Pancreas (tissue), 10 donors: ENCODE results near the gene DQX1. TPM values are rescaled to one million over a fixed set of nuclear protein-coding genes. Genes with fewer than 3 reads are reported as not detected.

Experiments used
- ATAC-seq, 4 donors: fragments of 200-7000 bp; cut with Tn5 transposase; one replicate each; pipeline versions ENCODE4 v1.8.0 to v1.9.1; 2020; ENCODE audit warnings: mild to moderate bottlenecking in 4 of 4, moderate library complexity in 4 of 4
- DNase-seq, 6 donors: peaks; one replicate each; pipeline ENCODE4 v3.0.0-alpha.2; 2020
- FAIRE-seq: peaks from 2 replicates; lab custom pipeline; 2012; peaks lifted over from hg19 to GRCh38; lab: Jason Lieb, UNC
- H3K27ac ChIP-seq, 4 donors: fragments of 200-600 bp; sonication (generic); 1 replicate in 3 of 4; 2 replicates in 1 of 4; pipeline versions ENCODE4 v1.5.0 to v1.8.0; 2020
- H3K27me3 ChIP-seq, 4 donors: fragments of 200-600 bp; one replicate each; pipeline ENCODE4 v1.8.0; 2021
- H3K36me3 ChIP-seq, 3 donors: fragments of 200-600 bp; sonication (generic) in 1 of 3; one replicate each; pipeline versions ENCODE4 v1.5.0 to v1.8.0; 2020 to 2021
- H3K4me1 ChIP-seq, 3 donors: fragments of 200-600 bp; one replicate each; pipeline ENCODE4 v1.8.0; 2021
- H3K4me3 ChIP-seq, 4 donors: fragments of 200-600 bp; sonication (generic) in 2 of 4; one replicate each; pipeline versions ENCODE4 v1.5.0 to v1.8.0; 2020 to 2021
- H3K9me3 ChIP-seq, 4 donors: fragments of 200-600 bp; one replicate each; pipeline ENCODE4 v1.8.0; 2021
- CTCF ChIP-seq, 4 donors: fragments of 200-600 bp; sonication (generic) in 3 of 4; IDR thresholded peaks; one replicate each; pipeline versions ENCODE4 v1.5.0 to v1.8.0; 2021; ENCODE audit warnings: antibody characterized with exemption in 4 of 4
- WGBS, 2 donors: extraction: QIAGEN DNeasy Blood & Tissue Kit; methylation state at CpG; one replicate each; pipeline ENCODE4 v1.1.7; 2013; 5-methylcytosine and 5-hydroxymethylcytosine counted together
- intact Hi-C, 3 donors: fragments of 100-400 bp; cut with DNase I; formaldehyde crosslinking; loops; one replicate each; pipeline versions ENCODE4 v1.11.1 to v1.14.2; 2022
- polyA plus RNA-seq, 2 donors: library from polyadenylated mRNA; stranded (reverse); fragments of 200-250 nt; gene quantifications; one replicate each; pipeline ENCODE4 v1.2.3, GENCODE V29; 2013
- total RNA-seq, 6 donors: library from RNA; stranded (reverse); fragmentation: NEBNext Ultra II Directional in 4 of 6; extraction: Animal tissue kit (Norgen Biotek cat#: 25700) in 4 of 6; gene quantifications; one replicate each; pipeline versions ENCODE4 v1.2.1 to v1.2.4, GENCODE V29; 2021 to 2023
- donor health status: healthy with polysubstance abuse.
- donor health status: DM: no; HTN: no; CAD: no; lungs with moderate emphysema.
- donor health status: DM: no; HTN: no; CAD: no.
- donor health status: control.
- donor health status: control.
- donor health status: Bipolar disorder and iron deficiency.
- donor health status: DM: yes; HTN: yes; CAD: no.
- donor health status: DM: no; HTN: no; CAD: no.
- donor health status: DM: no; HTN: no; CAD: no.
- donor health status: DM: yes; HTN: yes; CAD: no.

DQX1 gene, protein sequence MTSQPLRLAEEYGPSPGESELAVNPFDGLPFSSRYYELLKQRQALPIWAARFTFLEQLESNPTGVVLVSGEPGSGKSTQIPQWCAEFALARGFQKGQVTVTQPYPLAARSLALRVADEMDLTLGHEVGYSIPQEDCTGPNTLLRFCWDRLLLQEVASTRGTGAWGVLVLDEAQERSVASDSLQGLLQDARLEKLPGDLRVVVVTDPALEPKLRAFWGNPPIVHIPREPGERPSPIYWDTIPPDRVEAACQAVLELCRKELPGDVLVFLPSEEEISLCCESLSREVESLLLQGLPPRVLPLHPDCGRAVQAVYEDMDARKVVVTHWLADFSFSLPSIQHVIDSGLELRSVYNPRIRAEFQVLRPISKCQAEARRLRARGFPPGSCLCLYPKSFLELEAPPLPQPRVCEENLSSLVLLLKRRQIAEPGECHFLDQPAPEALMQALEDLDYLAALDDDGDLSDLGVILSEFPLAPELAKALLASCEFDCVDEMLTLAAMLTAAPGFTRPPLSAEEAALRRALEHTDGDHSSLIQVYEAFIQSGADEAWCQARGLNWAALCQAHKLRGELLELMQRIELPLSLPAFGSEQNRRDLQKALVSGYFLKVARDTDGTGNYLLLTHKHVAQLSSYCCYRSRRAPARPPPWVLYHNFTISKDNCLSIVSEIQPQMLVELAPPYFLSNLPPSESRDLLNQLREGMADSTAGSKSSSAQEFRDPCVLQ
- under 1 TPM in 1 of 6 donors, not detected in 5; 0.16 TPM for total RNA-seq
- polyA plus RNA-seq, result under 1 TPM; 0.07 to 0.15 TPM

GRCh38 chr2:74525717-74526648 lies at the start of gene DQX1:
TSS of gene DQX1 (minus strand) at chr2:74526231. CDS start at chr2:74525729, 502 bp downstream.
- Histone ChIP-seq H3K4me1 (peaks cover 7 to 15% (median 11%) of the 10 kb centered on the region in 3 donors), H3K9me3 (no peaks in the 10 kb centered on the region), H3K36me3 (peaks cover 0 to 13% (median 0%) of the 10 kb centered on the region in 3 donors), H3K27me3 (peaks cover 0 to 1% (median 0%) of the 10 kb centered on the region in 4 donors), H3K27ac (no peak within 1 kb of the TSS), H3K4me3 (no peak within 1 kb of the TSS)
- no peak for FAIRE-seq
- 92 to 94% methylated on average over 11 of the region's 11 CpGs for WGBS, 2 donors
- ATAC-seq, result no peak
- intact Hi-C loops, result no loop called here
- DNase-seq, result peak in 1 of 6 donors; percentile 8
- no peak for TF ChIP-seq CTCF (IDR thresholded peaks at IDR 0.05)

- ATAC-seq (no peak), DNase-seq (no peak), FAIRE-seq (no peak)
- WGBS, 2 donors, result 72 to 76% methylated on average over 4 of the region's 4 CpGs
- Histone ChIP-seq H3K36me3 (no peaks in the 10 kb centered on the region), H3K27ac (no peak overlapping the region), H3K27me3 (no peaks in the 10 kb centered on the region), H3K9me3 (no peaks in the 10 kb centered on the region), H3K4me1 (no peaks in the 10 kb centered on the region), H3K4me3 (no peak overlapping the region)
- TF ChIP-seq CTCF (IDR thresholded peaks at IDR 0.05), result no peak
- intact Hi-C loops, result no loop called here
Observed at GRCh38 chr2:74575320-74575719, 49.3 kb upstream of the DQX1 start.

- Histone ChIP-seq H3K36me3 (no peaks in the 10 kb centered on the region), H3K9me3 (no peaks in the 10 kb centered on the region), H3K27ac (no peak overlapping the region), H3K27me3 (no peaks in the 10 kb centered on the region), H3K4me3 (no peak overlapping the region), H3K4me1 (no peaks in the 10 kb centered on the region)
- no peak for FAIRE-seq
- intact Hi-C loops, result no loop called here
- DNase-seq, result no peak
- 55 to 64% methylated on average over 7 of the region's 7 CpGs for WGBS, 2 donors
- TF ChIP-seq CTCF (IDR thresholded peaks at IDR 0.05), result no peak
- peak in 2 of 4 donors; percentile 17 to 31 for ATAC-seq
Observed at GRCh38 chr2:74573747-74574562, 47.9 kb upstream of the DQX1 start.

- no peaks in the 10 kb centered on the region for H3K4me1 ChIP-seq
- intact Hi-C loops, result no loop called here
- TF ChIP-seq CTCF (IDR thresholded peaks at IDR 0.05), result no peak
Observed at GRCh38 chr2:74572178-74572925, 46.3 kb upstream of the DQX1 start.

More at GRCh38 chr2:74572178-74572925, 46.3 kb upstream of the DQX1 start:
- ATAC-seq (no peak), FAIRE-seq (no peak), DNase-seq (no peak)
- Histone ChIP-seq H3K27ac (no peak overlapping the region), H3K4me3 (no peak overlapping the region), H3K9me3 (no peaks in the 10 kb centered on the region), H3K27me3 (no peaks in the 10 kb centered on the region), H3K36me3 (no peaks in the 10 kb centered on the region)
- WGBS, 2 donors, result 50 to 58% methylated on average over 3 of the region's 3 CpGs
